Muscle layer of duodenum (tissue), 2 donors: ENCODE measurements around the gene EP300.
A peak's percentile ranks its signal among the peaks of the same experiment; 100 is the strongest.

Source experiments
- H3K27ac ChIP-seq: one replicate; pipeline ENCODE4 v1.7.0; 2013; ENCODE audit warnings: mild to moderate bottlenecking, low read length
- H3K27me3 ChIP-seq: one replicate; pipeline ENCODE4 v1.7.0; 2013; ENCODE audit warnings: low read depth, mild to moderate bottlenecking, control low read depth, low read length
- H3K36me3 ChIP-seq, 2 donors: one replicate each; pipeline ENCODE4 v1.7.0; 2013; ENCODE audit warnings: low read length in 2 of 2, control low read depth in 1 of 2, mild to moderate bottlenecking in 1 of 2; ENCODE audit not compliant: insufficient read depth in 2 of 2, control insufficient read depth in 1 of 2
- H3K4me1 ChIP-seq, 2 donors: one replicate each; pipeline ENCODE4 v1.7.0; 2013; ENCODE audit warnings: low read length in 2 of 2, mild to moderate bottlenecking in 2 of 2, control low read depth in 1 of 2, moderate library complexity in 1 of 2; ENCODE audit not compliant: insufficient read depth in 2 of 2, control insufficient read depth in 1 of 2
- H3K4me3 ChIP-seq, 2 donors: one replicate each; pipeline ENCODE4 v1.7.0; 2013; ENCODE audit warnings: low read length in 2 of 2, low read depth in 1 of 2, mild to moderate bottlenecking in 1 of 2
- H3K9me3 ChIP-seq, 2 donors: one replicate each; pipeline ENCODE4 v1.7.0; 2013; ENCODE audit warnings: low read length in 2 of 2, control low read depth in 1 of 2, mild to moderate bottlenecking in 1 of 2; ENCODE audit not compliant: control insufficient read depth in 1 of 2
- donor health status: healthy.

The EP300 gene

GRCh38 chr22:41191467-41191866 lies 99.1 kb downstream of the EP300 start:
- H3K27me3 ChIP-seq, result no peaks in the 10 kb centered on the region
- H3K9me3 ChIP-seq, result no peaks in the 10 kb centered on the region
- H3K4me1 ChIP-seq, result no peaks in the 10 kb centered on the region
- no peak overlapping the region for H3K27ac ChIP-seq
- H3K36me3 ChIP-seq, result no peaks in the 10 kb centered on the region
- H3K4me3 ChIP-seq, result no peak overlapping the region

- H3K27ac ChIP-seq, result no peak overlapping the region
- no peaks in the 10 kb centered on the region for H3K9me3 ChIP-seq
- no peaks in the 10 kb centered on the region for H3K27me3 ChIP-seq
- H3K4me1 ChIP-seq, result peaks cover 0 to 14% of the 10 kb centered on the region in 2 donors
- no peak overlapping the region for H3K4me3 ChIP-seq
- H3K36me3 ChIP-seq, result no peaks in the 10 kb centered on the region
Measured at GRCh38 chr22:41193829-41194228, 101.4 kb downstream of the EP300 start.

GRCh38 chr22:41197038-41197972 lies 104.9 kb downstream of the EP300 start:
- H3K9me3 ChIP-seq, result no peaks in the 10 kb centered on the region
- no peaks in the 10 kb centered on the region for H3K36me3 ChIP-seq
- H3K4me1 ChIP-seq, result peaks cover 0 to 14% of the 10 kb centered on the region in 2 donors
- H3K27me3 ChIP-seq, result no peaks in the 10 kb centered on the region
- peak overlapping the region; percentile 68 to 94 for H3K4me3 ChIP-seq
- no peak overlapping the region for H3K27ac ChIP-seq

- peak overlapping the region; percentile 68 to 94 for H3K4me3 ChIP-seq
- H3K27ac ChIP-seq, result no peak overlapping the region
- no peaks in the 10 kb centered on the region for H3K9me3 ChIP-seq
- no peaks in the 10 kb centered on the region for H3K36me3 ChIP-seq
- H3K27me3 ChIP-seq, result no peaks in the 10 kb centered on the region
- peaks cover 0 to 14% of the 10 kb centered on the region in 2 donors for H3K4me1 ChIP-seq
Measured at GRCh38 chr22:41198027-41198580, 105.7 kb downstream of the EP300 start.

GRCh38 chr22:41201141-41201540 lies 108.7 kb downstream of the EP300 start:
- Histone ChIP-seq H3K4me3 (no peak overlapping the region), H3K9me3 (no peaks in the 10 kb centered on the region), H3K36me3 (no peaks in the 10 kb centered on the region), H3K27ac (no peak overlapping the region), H3K27me3 (no peaks in the 10 kb centered on the region), H3K4me1 (peaks cover 0 to 20% of the 10 kb centered on the region in 2 donors)

GRCh38 chr22:41203118-41203517 lies 110.7 kb downstream of the EP300 start:
- no peaks in the 10 kb centered on the region for H3K27me3 ChIP-seq
- H3K4me3 ChIP-seq, result no peak overlapping the region
- H3K4me1 ChIP-seq, result peaks cover 0 to 15% of the 10 kb centered on the region in 2 donors
- H3K27ac ChIP-seq, result no peak overlapping the region
- H3K9me3 ChIP-seq, result no peaks in the 10 kb centered on the region
- no peaks in the 10 kb centered on the region for H3K36me3 ChIP-seq

GRCh38 chr22:41204066-41204465 lies 111.7 kb downstream of the EP300 start:
- Histone ChIP-seq H3K27ac (no peak overlapping the region), H3K4me1 (peaks cover 0 to 11% of the 10 kb centered on the region in 2 donors), H3K9me3 (no peaks in the 10 kb centered on the region), H3K27me3 (no peaks in the 10 kb centered on the region), H3K36me3 (peaks cover 0 to 6% of the 10 kb centered on the region in 2 donors), H3K4me3 (no peak overlapping the region)

- peak within 1 kb of the TSS; percentile 93 to 94 for H3K4me3 ChIP-seq
- no peaks in the 10 kb centered on the region for H3K9me3 ChIP-seq
- H3K36me3 ChIP-seq, result peaks cover 3 to 15% of the 10 kb centered on the region in 2 donors
- peaks cover 0 to 11% of the 10 kb centered on the region in 2 donors for H3K4me1 ChIP-seq
- H3K27ac ChIP-seq, result peak within 1 kb of the TSS; percentile 89
- no peaks in the 10 kb centered on the region for H3K27me3 ChIP-seq
Measured at GRCh38 chr22:41204992-41205900, 112.9 kb downstream of the EP300 start, which contains the start of gene L3MBTL2. Gene L3MBTL2, plus strand, starts transcription at chr22:41205312. Its CDS starts 51 bp downstream, at chr22:41205363.

- Histone ChIP-seq H3K27ac (no peak overlapping the region), H3K27me3 (no peaks in the 10 kb centered on the region), H3K36me3 (peaks cover 3 to 15% of the 10 kb centered on the region in 2 donors), H3K9me3 (no peaks in the 10 kb centered on the region), H3K4me1 (peaks cover 0 to 11% of the 10 kb centered on the region in 2 donors), H3K4me3 (no peak overlapping the region)
Measured at GRCh38 chr22:41206719-41207118, 114.3 kb downstream of the EP300 start.

- Histone ChIP-seq H3K36me3 (peaks cover 14 to 20% of the 10 kb centered on the region in 2 donors), H3K27ac (no peak overlapping the region), H3K9me3 (no peaks in the 10 kb centered on the region), H3K4me3 (no peak overlapping the region), H3K27me3 (no peaks in the 10 kb centered on the region), H3K4me1 (peaks cover 6 to 12% of the 10 kb centered on the region in 2 donors)
Measured at GRCh38 chr22:41215409-41215808, 123.0 kb downstream of the EP300 start.

- H3K36me3 ChIP-seq, result peaks cover 18 to 25% of the 10 kb centered on the region in 2 donors
Measured at GRCh38 chr22:41215926-41216325, 123.5 kb downstream of the EP300 start.

More at GRCh38 chr22:41215926-41216325, 123.5 kb downstream of the EP300 start:
- no peaks in the 10 kb centered on the region for H3K27me3 ChIP-seq
- peak overlapping the region in 1 of 2 donors; percentile 8 for H3K4me3 ChIP-seq
- no peak overlapping the region for H3K27ac ChIP-seq
- peaks cover 6 to 12% of the 10 kb centered on the region in 2 donors for H3K4me1 ChIP-seq
- no peaks in the 10 kb centered on the region for H3K9me3 ChIP-seq
